Measurements from ENCODE around the gene SKOR2. TPM values are rescaled to one million over a fixed set of nuclear protein-coding genes. Genes with fewer than 3 reads are reported as not detected.

The SKOR2 gene
- total and polyA plus RNA-seq, 2 experiments from 2014 or later: 0.10 to 0.42 TPM

- peaks cover 2% of the 10 kb centered on the region for H3K27me3 Mint-ChIP-seq (ENCODE audit: insufficient read depth, low read depth, poor library complexity)
- ATAC-seq (no peak), DNase-seq (ENCODE audit: low spot score) (no peak)
- no peak overlapping the region for H3K27ac ChIP-seq (ENCODE audit: low read depth)
- peaks cover 21% of the 10 kb centered on the region for H3K9me3 Mint-ChIP-seq
- no peak for TF ChIP-seq ZNF114 (CRISPR knock-in tag; IDR thresholded peaks at IDR 0.05)
- no peak for TF ChIP-seq CREB1 (CRISPR knock-in tag; IDR thresholded peaks at IDR 0.05; ENCODE audit: low read depth)
- no peak for TF ChIP-seq REST (IDR thresholded peaks at IDR 0.05; ENCODE audit: unreplicated experiment)
- no peak for TF ChIP-seq EZH2phosphoT487 (IDR thresholded peaks at IDR 0.05; ENCODE audit: unreplicated experiment)
- TF ChIP-seq ZNF331 (CRISPR knock-in tag; IDR thresholded peaks at IDR 0.05; ENCODE audit: low read depth): no peak
- TF ChIP-seq EZH2 (IDR thresholded peaks at IDR 0.05; ENCODE audit: low read depth, unreplicated experiment): no peak
- TF ChIP-seq POLR2AphosphoS5 (IDR thresholded peaks at IDR 0.05; ENCODE audit: low read depth): no peak
- TF ChIP-seq ZNF462 (CRISPR knock-in tag; IDR thresholded peaks at IDR 0.05): no peak
- TF ChIP-seq NANOG (IDR thresholded peaks at IDR 0.05; ENCODE audit: borderline replicate concordance): no peak
- no peak for TF ChIP-seq STAT1 (IDR thresholded peaks at IDR 0.05; ENCODE audit: unreplicated experiment)
- no peak for TF ChIP-seq JUNB (IDR thresholded peaks at IDR 0.05; ENCODE audit: unreplicated experiment)
- TF ChIP-seq ETS1 (IDR thresholded peaks at IDR 0.05): no peak
- TF ChIP-seq CTCF (conservative IDR thresholded peaks at IDR 0.05; ENCODE audit: low read depth in 2 of 2): no peak
- no peak overlapping the region for H3K4me3 ChIP-seq
- no peaks in the 10 kb centered on the region for H3F3A ChIP-seq (replicated peaks; ENCODE audit: low read depth)
- H3K36me3 ChIP-seq (ENCODE audit: insufficient read depth): no peaks in the 10 kb centered on the region
- no peak overlapping the region for H2AFZ ChIP-seq
- peaks cover 3% of the 10 kb centered on the region; the same call in 1 of the 2 replicates for H3K9me2 ChIP-seq (ENCODE audit: insufficient read depth)
- H3K27ac Mint-ChIP-seq: no peak overlapping the region
- no peak overlapping the region for H3K4me3 Mint-ChIP-seq
- H3K4me2 ChIP-seq: no peak overlapping the region
- H3K79me2 ChIP-seq (replicated peaks; ENCODE audit: insufficient read depth): no peaks in the 10 kb centered on the region
- H3K4me1 ChIP-seq (ENCODE audit: insufficient read depth): no peaks in the 10 kb centered on the region
- no peaks in the 10 kb centered on the region for H4K20me1 ChIP-seq (replicated peaks; ENCODE audit: insufficient read depth)
- H3K27me3 ChIP-seq (ENCODE audit: insufficient read depth): no peaks in the 10 kb centered on the region
- no peaks in the 10 kb centered on the region for H3K36me3 Mint-ChIP-seq (ENCODE audit: low read depth)
- no peaks in the 10 kb centered on the region for H3K4me1 Mint-ChIP-seq
Measured at GRCh38 chr18:47294801-47295200, 43.3 kb upstream of the SKOR2 start.
